HEK293 (cell line): Measurements from ENCODE around the gene ARL13B.

ENCODE experiments used
- GLIS1 ChIP-seq: fragments of 450-650 bp; formaldehyde crosslinking; IDR thresholded peaks from 2 replicates; pipeline ENCODE4 v1.5.1; 2016; ENCODE audit warnings: missing biosample characterization, missing genetic modification characterization
- GLIS2 ChIP-seq: fragments of 450-650 bp; formaldehyde crosslinking; IDR thresholded peaks from 2 replicates; pipeline ENCODE4 v1.5.1; 2016; ENCODE audit warnings: missing biosample characterization, missing genetic modification characterization
- KLF10 ChIP-seq: fragments of 450-650 bp; IDR thresholded peaks from 2 replicates; pipeline ENCODE4 v1.5.1; 2018; ENCODE audit warnings: missing biosample characterization, mild to moderate bottlenecking, missing genetic modification characterization
- KLF8 ChIP-seq: fragments of 450-650 bp; formaldehyde crosslinking; IDR thresholded peaks from 2 replicates; pipeline ENCODE4 v1.5.1; 2016; ENCODE audit warnings: missing biosample characterization, missing genetic modification characterization
- MEIS1 ChIP-seq: sonication (generic); formaldehyde crosslinking; IDR thresholded peaks from 2 replicates; pipeline ENCODE4 v1.8.1; 2022; ENCODE audit warnings: missing genetic modification reagents, mild to moderate bottlenecking, borderline replicate concordance
- ZBTB21 ChIP-seq: fragments of 450-650 bp; formaldehyde crosslinking; IDR thresholded peaks from 2 replicates; pipeline ENCODE4 v1.5.1; 2017; ENCODE audit warnings: missing biosample characterization, missing genetic modification characterization
- ZEB2 ChIP-seq: fragments of 450-650 bp; formaldehyde crosslinking; IDR thresholded peaks from 2 replicates; pipeline ENCODE4 v1.5.1; 2016; ENCODE audit warnings: missing biosample characterization, missing genetic modification characterization
- ZFHX2 ChIP-seq: fragments of 450-650 bp; formaldehyde crosslinking; conservative IDR thresholded peaks from 2 replicates; pipeline ENCODE4 v1.5.1; 2016; ENCODE audit warnings: missing biosample characterization, missing genetic modification characterization
- ZFP41 ChIP-seq: fragments of 450-650 bp; formaldehyde crosslinking; IDR thresholded peaks from 2 replicates; pipeline ENCODE4 v1.5.1; 2016; ENCODE audit warnings: missing biosample characterization, missing genetic modification characterization, borderline replicate concordance
- ZNF121 ChIP-seq: fragments of 450-650 bp; formaldehyde crosslinking; IDR thresholded peaks from 2 replicates; pipeline ENCODE4 v1.5.1; 2016; ENCODE audit warnings: missing biosample characterization, missing genetic modification characterization
- ZNF132 ChIP-seq: fragments of 450-650 bp; formaldehyde crosslinking; IDR thresholded peaks from 2 replicates; pipeline ENCODE4 v1.5.1; 2017; ENCODE audit warnings: missing biosample characterization, missing genetic modification characterization, borderline replicate concordance
- ZNF23 ChIP-seq: fragments of 450-650 bp; formaldehyde crosslinking; IDR thresholded peaks from 2 replicates; pipeline ENCODE4 v1.5.1; 2016; ENCODE audit warnings: missing biosample characterization, missing genetic modification characterization, borderline replicate concordance
- ZNF24 ChIP-seq: fragments of 450-650 bp; formaldehyde crosslinking; IDR thresholded peaks from 2 replicates; pipeline ENCODE4 v1.5.1; 2016; ENCODE audit warnings: missing biosample characterization, missing genetic modification characterization
- ZNF248 ChIP-seq: fragments of 450-650 bp; formaldehyde crosslinking; IDR thresholded peaks from 2 replicates; pipeline ENCODE4 v1.5.1; 2017; ENCODE audit warnings: missing biosample characterization, missing genetic modification characterization
- ZNF266 ChIP-seq: fragments of 450-650 bp; formaldehyde crosslinking; IDR thresholded peaks from 2 replicates; pipeline ENCODE4 v1.5.1; 2016; ENCODE audit warnings: missing biosample characterization, missing genetic modification characterization, low read depth
- ZNF404 ChIP-seq: fragments of 450-650 bp; formaldehyde crosslinking; IDR thresholded peaks from 2 replicates; pipeline ENCODE4 v1.5.1; 2017; ENCODE audit warnings: missing biosample characterization, missing genetic modification characterization
- ZNF48 ChIP-seq: fragments of 450-650 bp; formaldehyde crosslinking; IDR thresholded peaks from 2 replicates; pipeline ENCODE4 v1.5.1; 2016; ENCODE audit warnings: missing biosample characterization, missing genetic modification characterization
- ZNF510 ChIP-seq: fragments of 450-650 bp; formaldehyde crosslinking; IDR thresholded peaks from 2 replicates; pipeline ENCODE4 v1.5.1; 2018; ENCODE audit warnings: mild to moderate bottlenecking, missing genetic modification characterization, missing biosample characterization; ENCODE audit not compliant: insufficient replicate concordance
- ZNF530 ChIP-seq: fragments of 450-650 bp; formaldehyde crosslinking; IDR thresholded peaks from 2 replicates; pipeline ENCODE4 v1.5.1; 2016; ENCODE audit warnings: low read depth, missing biosample characterization, missing genetic modification characterization
- ZNF549 ChIP-seq: fragments of 450-650 bp; IDR thresholded peaks from 2 replicates; pipeline ENCODE4 v1.5.1; 2018; ENCODE audit warnings: missing biosample characterization, missing genetic modification characterization, mild to moderate bottlenecking, inconsistent platforms, moderate library complexity
- ZNF571 ChIP-seq: fragments of 450-650 bp; formaldehyde crosslinking; IDR thresholded peaks from 2 replicates; pipeline ENCODE4 v1.5.0; 2017; ENCODE audit warnings: missing biosample characterization, missing genetic modification characterization
- ZNF664 ChIP-seq: fragments of 450-650 bp; formaldehyde crosslinking; IDR thresholded peaks from 2 replicates; pipeline ENCODE4 v1.5.1; 2016; ENCODE audit warnings: missing biosample characterization, missing genetic modification characterization
- ZNF777 ChIP-seq: fragments of 450-650 bp; formaldehyde crosslinking; IDR thresholded peaks from 2 replicates; pipeline ENCODE4 v1.5.1; 2017; ENCODE audit warnings: missing biosample characterization, missing genetic modification characterization, borderline replicate concordance
- ZNF837 ChIP-seq: fragments of 450-650 bp; formaldehyde crosslinking; IDR thresholded peaks from 2 replicates; pipeline ENCODE4 v1.5.1; 2016; ENCODE audit warnings: missing biosample characterization, missing genetic modification characterization
- TF ChIP-seq, protein P1 (sequence below): fragments of 450-650 bp; formaldehyde crosslinking; IDR thresholded peaks from 2 replicates; pipeline ENCODE4 v1.5.1; 2016; ENCODE audit warnings: missing biosample characterization, missing genetic modification characterization
- TF ChIP-seq, protein P2 (sequence below): fragments of 450-650 bp; formaldehyde crosslinking; IDR thresholded peaks from 2 replicates; pipeline ENCODE4 v1.5.1; 2016; ENCODE audit warnings: missing biosample characterization, missing genetic modification characterization, borderline replicate concordance
- TF ChIP-seq, protein P3 (sequence below): fragments of 450-650 bp; formaldehyde crosslinking; IDR thresholded peaks from 2 replicates; pipeline ENCODE4 v1.5.1; 2017; ENCODE audit warnings: missing biosample characterization, missing genetic modification characterization
- TF ChIP-seq, protein P4 (sequence below): fragments of 450-650 bp; formaldehyde crosslinking; IDR thresholded peaks from 2 replicates; pipeline ENCODE4 v1.5.1; 2016; ENCODE audit warnings: missing biosample characterization, missing genetic modification characterization

ARL13B gene

DNA sequence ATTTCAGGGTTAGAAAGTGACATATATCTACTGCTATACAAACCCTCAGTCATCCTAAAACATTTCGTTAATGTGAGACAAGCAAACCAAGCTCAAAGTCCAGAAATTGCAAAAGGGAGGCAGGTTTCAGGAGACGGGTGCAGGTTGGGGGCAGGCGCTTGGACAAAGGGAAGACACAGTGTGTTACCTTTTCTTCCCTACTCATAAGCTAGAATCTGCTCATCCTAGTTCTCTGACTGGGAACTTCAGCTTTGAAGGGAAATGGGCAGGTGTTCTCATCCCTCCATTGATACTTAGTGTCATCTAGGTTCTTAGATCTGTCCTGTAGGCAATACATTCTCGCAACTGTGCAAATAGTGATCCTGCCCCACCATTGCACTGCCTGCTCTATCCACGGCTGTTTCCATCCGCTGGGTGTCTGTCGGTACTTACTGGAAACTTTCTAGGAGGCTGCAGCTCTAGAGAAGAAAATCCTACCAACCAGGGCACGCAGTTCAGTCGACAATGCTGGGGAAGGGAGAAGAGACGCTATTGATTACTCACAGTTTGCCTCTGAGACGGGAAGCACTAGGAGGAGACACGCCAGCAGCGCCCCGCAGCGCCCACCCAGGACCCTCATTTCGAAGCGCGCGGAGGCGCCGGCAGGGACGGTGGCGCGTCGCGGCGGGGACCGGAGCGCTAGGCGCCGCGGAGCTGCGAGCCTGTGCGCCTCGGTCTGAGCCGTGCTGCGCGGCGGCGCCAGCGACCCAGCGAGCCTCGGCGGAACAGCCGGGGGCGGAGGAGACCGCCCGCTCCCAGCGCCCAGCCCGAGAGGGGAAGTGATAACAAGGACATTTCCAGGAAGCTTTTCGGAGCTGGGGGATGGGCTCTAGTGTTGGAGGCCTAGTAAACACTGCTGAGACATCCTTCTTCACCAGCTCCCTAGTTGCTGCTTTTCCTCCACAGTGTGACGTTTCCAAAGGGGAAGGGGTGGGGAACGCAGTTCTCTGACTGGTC lies 6.5 kb upstream of the ARL13B start, which contains the start of gene PROS1 (continued):
- TF ChIP-seq ZNF132 (no peak), KLF8 (tag by site-specific recombination) (no peak), ZNF837 (tag by site-specific recombination) (no peak), ZNF549 (tag by site-specific recombination) (no peak), ZNF777 (no peak), GLIS1 (no peak), ZBTB21 (tag by site-specific recombination) (no peak), ZNF571 (no peak), ZNF530 (tag by site-specific recombination) (no peak), ZNF48 (tag by site-specific recombination) (no peak), GLIS2 (tag by site-specific recombination) (no peak), ZNF121 (tag by site-specific recombination) (no peak), MEIS1 (CRISPR knock-in tag) (no peak), ZNF24 (tag by site-specific recombination) (no peak), ZNF266 (tag by site-specific recombination) (no peak), ZFP41 (tag by site-specific recombination) (no peak), ZNF23 (tag by site-specific recombination) (no peak), ZNF248 (no peak), KLF10 (tag by site-specific recombination) (no peak; the same call in 1 of the 2 replicates), ZNF510 (no peak), ZFHX2 (tag by site-specific recombination) (peak; percentile 36; the same call in 1 of the 2 replicates), ZEB2 (tag by site-specific recombination) (no peak), ZNF404 (tag by site-specific recombination) (no peak), ZNF664 (tag by site-specific recombination) (no peak)
- TF ChIP-seq, protein P1, sequence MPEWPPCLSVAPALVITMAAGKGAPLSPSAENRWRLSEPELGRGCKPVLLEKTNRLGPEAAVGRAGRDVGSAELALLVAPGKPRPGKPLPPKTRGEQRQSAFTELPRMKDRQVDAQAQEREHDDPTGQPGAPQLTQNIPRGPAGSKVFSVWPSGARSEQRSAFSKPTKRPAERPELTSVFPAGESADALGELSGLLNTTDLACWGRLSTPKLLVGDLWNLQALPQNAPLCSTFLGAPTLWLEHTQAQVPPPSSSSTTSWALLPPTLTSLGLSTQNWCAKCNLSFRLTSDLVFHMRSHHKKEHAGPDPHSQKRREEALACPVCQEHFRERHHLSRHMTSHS, result no peak
- TF ChIP-seq, protein P2, sequence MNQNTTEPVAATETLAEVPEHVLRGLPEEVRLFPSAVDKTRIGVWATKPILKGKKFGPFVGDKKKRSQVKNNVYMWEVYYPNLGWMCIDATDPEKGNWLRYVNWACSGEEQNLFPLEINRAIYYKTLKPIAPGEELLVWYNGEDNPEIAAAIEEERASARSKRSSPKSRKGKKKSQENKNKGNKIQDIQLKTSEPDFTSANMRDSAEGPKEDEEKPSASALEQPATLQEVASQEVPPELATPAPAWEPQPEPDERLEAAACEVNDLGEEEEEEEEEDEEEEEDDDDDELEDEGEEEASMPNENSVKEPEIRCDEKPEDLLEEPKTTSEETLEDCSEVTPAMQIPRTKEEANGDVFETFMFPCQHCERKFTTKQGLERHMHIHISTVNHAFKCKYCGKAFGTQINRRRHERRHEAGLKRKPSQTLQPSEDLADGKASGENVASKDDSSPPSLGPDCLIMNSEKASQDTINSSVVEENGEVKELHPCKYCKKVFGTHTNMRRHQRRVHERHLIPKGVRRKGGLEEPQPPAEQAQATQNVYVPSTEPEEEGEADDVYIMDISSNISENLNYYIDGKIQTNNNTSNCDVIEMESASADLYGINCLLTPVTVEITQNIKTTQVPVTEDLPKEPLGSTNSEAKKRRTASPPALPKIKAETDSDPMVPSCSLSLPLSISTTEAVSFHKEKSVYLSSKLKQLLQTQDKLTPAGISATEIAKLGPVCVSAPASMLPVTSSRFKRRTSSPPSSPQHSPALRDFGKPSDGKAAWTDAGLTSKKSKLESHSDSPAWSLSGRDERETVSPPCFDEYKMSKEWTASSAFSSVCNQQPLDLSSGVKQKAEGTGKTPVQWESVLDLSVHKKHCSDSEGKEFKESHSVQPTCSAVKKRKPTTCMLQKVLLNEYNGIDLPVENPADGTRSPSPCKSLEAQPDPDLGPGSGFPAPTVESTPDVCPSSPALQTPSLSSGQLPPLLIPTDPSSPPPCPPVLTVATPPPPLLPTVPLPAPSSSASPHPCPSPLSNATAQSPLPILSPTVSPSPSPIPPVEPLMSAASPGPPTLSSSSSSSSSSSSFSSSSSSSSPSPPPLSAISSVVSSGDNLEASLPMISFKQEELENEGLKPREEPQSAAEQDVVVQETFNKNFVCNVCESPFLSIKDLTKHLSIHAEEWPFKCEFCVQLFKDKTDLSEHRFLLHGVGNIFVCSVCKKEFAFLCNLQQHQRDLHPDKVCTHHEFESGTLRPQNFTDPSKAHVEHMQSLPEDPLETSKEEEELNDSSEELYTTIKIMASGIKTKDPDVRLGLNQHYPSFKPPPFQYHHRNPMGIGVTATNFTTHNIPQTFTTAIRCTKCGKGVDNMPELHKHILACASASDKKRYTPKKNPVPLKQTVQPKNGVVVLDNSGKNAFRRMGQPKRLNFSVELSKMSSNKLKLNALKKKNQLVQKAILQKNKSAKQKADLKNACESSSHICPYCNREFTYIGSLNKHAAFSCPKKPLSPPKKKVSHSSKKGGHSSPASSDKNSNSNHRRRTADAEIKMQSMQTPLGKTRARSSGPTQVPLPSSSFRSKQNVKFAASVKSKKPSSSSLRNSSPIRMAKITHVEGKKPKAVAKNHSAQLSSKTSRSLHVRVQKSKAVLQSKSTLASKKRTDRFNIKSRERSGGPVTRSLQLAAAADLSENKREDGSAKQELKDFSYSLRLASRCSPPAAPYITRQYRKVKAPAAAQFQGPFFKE (tag by site-specific recombination), result no peak
- TF ChIP-seq, protein P3, sequence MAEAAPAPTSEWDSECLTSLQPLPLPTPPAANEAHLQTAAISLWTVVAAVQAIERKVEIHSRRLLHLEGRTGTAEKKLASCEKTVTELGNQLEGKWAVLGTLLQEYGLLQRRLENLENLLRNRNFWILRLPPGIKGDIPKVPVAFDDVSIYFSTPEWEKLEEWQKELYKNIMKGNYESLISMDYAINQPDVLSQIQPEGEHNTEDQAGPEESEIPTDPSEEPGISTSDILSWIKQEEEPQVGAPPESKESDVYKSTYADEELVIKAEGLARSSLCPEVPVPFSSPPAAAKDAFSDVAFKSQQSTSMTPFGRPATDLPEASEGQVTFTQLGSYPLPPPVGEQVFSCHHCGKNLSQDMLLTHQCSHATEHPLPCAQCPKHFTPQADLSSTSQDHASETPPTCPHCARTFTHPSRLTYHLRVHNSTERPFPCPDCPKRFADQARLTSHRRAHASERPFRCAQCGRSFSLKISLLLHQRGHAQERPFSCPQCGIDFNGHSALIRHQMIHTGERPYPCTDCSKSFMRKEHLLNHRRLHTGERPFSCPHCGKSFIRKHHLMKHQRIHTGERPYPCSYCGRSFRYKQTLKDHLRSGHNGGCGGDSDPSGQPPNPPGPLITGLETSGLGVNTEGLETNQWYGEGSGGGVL, result no peak
- TF ChIP-seq, protein P4, sequence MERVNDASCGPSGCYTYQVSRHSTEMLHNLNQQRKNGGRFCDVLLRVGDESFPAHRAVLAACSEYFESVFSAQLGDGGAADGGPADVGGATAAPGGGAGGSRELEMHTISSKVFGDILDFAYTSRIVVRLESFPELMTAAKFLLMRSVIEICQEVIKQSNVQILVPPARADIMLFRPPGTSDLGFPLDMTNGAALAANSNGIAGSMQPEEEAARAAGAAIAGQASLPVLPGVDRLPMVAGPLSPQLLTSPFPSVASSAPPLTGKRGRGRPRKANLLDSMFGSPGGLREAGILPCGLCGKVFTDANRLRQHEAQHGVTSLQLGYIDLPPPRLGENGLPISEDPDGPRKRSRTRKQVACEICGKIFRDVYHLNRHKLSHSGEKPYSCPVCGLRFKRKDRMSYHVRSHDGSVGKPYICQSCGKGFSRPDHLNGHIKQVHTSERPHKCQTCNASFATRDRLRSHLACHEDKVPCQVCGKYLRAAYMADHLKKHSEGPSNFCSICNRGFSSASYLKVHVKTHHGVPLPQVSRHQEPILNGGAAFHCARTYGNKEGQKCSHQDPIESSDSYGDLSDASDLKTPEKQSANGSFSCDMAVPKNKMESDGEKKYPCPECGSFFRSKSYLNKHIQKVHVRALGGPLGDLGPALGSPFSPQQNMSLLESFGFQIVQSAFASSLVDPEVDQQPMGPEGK, result 0 out of 2 replicates have a peak, but pooled peaks have one; percentile 23
